Measurements from ENCODE around the gene SCO1. TPM values are rescaled to one million over a fixed set of nuclear protein-coding genes. Genes with fewer than 3 reads are reported as not detected.
"Not testable (repeated sequence)": the region's sequence is repeated elsewhere in the genome, so short reads cannot be mapped to it uniquely, and the experiment has no call there.

Gene SCO1
- 15.4 TPM for total RNA-seq

- peak; percentile 92 for DNase-seq
Observed at GRCh38 chr17:10697092-10698081, at the start of gene SCO1, which contains the start of gene ADPRM. Gene SCO1 (minus strand): TSS chr17:10697533. CDS start chr17:10697507, 26 bp downstream. Gene ADPRM (plus strand): TSS chr17:10697594. CDS start chr17:10704927, 7,333 bp downstream.

- DNase-seq, result no peak
Observed at GRCh38 chr17:10745231-10745630, 47.9 kb upstream of the SCO1 start.

GRCh38 chr17:10744501-10745000 is 47.2 kb upstream of the SCO1 start:
- DNase-seq, result no peak

GRCh38 chr17:10743316-10744009 is 46.1 kb upstream of the SCO1 start:
- peak; percentile 78 for DNase-seq

- no peak for DNase-seq
Observed at GRCh38 chr17:10742431-10742830, 45.1 kb upstream of the SCO1 start.

- DNase-seq, result no peak
Observed at GRCh38 chr17:10741416-10742135, 44.2 kb upstream of the SCO1 start.

GRCh38 chr17:10739386-10739785 is 42.1 kb upstream of the SCO1 start:
- DNase-seq, result no peak

GRCh38 chr17:10738521-10739258 is 41.4 kb upstream of the SCO1 start:
- peak; percentile 52 for DNase-seq

- DNase-seq, result no peak
Observed at GRCh38 chr17:10737736-10738135, 40.4 kb upstream of the SCO1 start.

- DNase-seq, result peak; percentile 19
Observed at GRCh38 chr17:10737168-10737622, 39.9 kb upstream of the SCO1 start.

GRCh38 chr17:10735821-10736220 is 38.5 kb upstream of the SCO1 start:
- DNase-seq, result no peak

GRCh38 chr17:10735251-10735650 is 37.9 kb upstream of the SCO1 start:
- DNase-seq, result no peak

- DNase-seq, result no peak
Observed at GRCh38 chr17:10733666-10734065, 36.3 kb upstream of the SCO1 start.

GRCh38 chr17:10732121-10732520 is 34.8 kb upstream of the SCO1 start:
- not testable (repeated sequence) for DNase-seq

- no peak for DNase-seq
Observed at GRCh38 chr17:10731408-10731879, 34.1 kb upstream of the SCO1 start.

GRCh38 chr17:10730247-10730646 is 32.9 kb upstream of the SCO1 start:
- DNase-seq, result not testable (repeated sequence)

- peak; percentile 61 for DNase-seq
Observed at GRCh38 chr17:10729334-10730193, 32.2 kb upstream of the SCO1 start, which contains the start of gene TMEM220. Gene TMEM220 (minus strand): TSS chr17:10730023. CDS start chr17:10729851, 172 bp downstream.

GRCh38 chr17:10728331-10728892 is 31.1 kb upstream of the SCO1 start:
- DNase-seq, result no peak

GRCh38 chr17:10727192-10727591 is 29.9 kb upstream of the SCO1 start:
- DNase-seq, result no peak

GRCh38 chr17:10726196-10726595 is 28.9 kb upstream of the SCO1 start:
- no peak for DNase-seq

Measured in skin of body (tissue), 2 donors.